GM10847 (cell line): ENCODE data around the gene TAF13.

ENCODE experiments used
- POLR2A ChIP-seq: IDR thresholded peaks from 2 replicates; pipeline ENCODE4 v1.6.1; 2011; ENCODE audit not compliant: insufficient read length; ENCODE audit errors: extremely low read depth

TAF13 gene, protein sequence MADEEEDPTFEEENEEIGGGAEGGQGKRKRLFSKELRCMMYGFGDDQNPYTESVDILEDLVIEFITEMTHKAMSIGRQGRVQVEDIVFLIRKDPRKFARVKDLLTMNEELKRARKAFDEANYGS

GRCh38 chr1:109075531-109076490 is at the start of gene TAF13:
TSS of gene TAF13 (minus strand) at chr1:109076003. CDS start at chr1:109075947, 56 bp downstream.
- peak; percentile 92 for TF ChIP-seq POLR2A

DNA sequence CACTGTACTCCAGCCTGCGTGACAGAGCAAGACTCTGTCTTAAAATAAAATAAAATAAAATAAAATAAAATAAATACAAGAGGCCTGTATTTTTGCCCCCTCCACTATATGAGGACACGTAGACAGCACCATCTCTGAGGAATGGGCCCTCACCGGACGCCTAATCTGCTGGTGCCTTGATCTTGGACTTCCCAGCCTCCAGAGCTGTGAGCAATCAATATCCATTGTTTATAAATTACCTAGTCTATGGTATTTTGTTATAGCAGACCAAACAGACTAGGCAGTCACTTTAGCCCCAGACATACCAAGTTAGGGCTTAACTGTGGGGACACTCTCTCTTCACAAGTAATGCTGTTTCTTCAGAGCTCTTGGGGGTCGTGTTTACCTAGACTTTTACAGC is 44.6 kb upstream of the TAF13 start:
- no peak for TF ChIP-seq POLR2A

DNA sequence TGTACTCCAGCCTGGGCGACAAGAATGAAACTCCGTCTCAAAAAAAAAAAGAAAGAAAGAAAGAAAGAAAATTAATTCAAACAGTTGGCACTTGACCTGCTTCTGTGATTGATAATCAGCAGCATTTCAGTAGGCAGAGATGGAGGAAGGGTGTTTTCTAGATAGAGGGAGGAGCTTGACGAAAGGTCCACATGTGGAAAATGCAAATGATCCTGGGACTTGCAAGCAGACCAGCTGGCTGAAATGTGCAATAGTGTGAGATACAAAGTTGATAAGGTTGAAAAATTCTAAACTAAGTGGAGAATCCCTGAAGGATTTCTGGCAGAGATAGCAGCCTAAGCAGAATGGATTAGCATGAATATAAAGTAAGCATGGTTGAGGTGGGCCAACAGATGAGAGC is 42.3 kb upstream of the TAF13 start:
- TF ChIP-seq POLR2A = no peak

DNA sequence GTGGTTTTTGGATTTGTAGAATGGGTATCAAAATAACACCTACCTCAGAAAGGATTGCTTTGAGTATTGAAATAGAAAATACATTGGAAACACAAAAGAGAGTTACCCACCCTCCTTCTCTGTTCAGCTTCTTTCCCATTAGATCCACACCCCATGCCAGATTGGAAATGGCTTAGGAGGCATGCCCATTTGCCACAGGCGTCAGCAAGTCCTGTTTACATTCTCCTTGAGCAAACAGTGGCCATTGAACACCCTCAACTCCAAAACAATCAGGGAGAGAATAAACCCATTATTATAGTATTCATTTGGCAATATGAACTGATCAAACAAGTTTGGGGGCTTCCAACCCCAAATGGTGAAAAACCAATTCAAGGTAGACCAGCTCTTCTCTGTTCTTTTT is 40.5 kb upstream of the TAF13 start:
- TF ChIP-seq POLR2A = no peak

- no peak for TF ChIP-seq POLR2A
Measured at GRCh38 chr1:109115685-109116084, 39.9 kb upstream of the TAF13 start.

DNA sequence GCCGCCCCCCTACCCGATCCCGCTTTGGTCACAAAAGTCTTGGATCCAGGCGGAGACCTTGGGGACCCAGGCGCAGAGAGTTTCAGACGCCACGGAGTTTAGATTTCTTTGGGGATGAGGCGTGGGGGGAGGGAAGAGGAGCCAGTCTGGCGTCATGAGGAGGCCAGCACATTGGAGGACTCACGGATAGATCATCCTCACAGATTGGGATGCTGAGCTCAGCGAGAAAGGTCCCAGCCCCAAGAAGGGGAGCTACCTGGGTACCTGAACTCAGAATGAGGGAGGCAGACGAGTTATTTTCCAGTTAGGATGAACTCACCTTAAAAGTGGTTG is 38.5 kb upstream of the TAF13 start:
- TF ChIP-seq POLR2A = no peak

DNA sequence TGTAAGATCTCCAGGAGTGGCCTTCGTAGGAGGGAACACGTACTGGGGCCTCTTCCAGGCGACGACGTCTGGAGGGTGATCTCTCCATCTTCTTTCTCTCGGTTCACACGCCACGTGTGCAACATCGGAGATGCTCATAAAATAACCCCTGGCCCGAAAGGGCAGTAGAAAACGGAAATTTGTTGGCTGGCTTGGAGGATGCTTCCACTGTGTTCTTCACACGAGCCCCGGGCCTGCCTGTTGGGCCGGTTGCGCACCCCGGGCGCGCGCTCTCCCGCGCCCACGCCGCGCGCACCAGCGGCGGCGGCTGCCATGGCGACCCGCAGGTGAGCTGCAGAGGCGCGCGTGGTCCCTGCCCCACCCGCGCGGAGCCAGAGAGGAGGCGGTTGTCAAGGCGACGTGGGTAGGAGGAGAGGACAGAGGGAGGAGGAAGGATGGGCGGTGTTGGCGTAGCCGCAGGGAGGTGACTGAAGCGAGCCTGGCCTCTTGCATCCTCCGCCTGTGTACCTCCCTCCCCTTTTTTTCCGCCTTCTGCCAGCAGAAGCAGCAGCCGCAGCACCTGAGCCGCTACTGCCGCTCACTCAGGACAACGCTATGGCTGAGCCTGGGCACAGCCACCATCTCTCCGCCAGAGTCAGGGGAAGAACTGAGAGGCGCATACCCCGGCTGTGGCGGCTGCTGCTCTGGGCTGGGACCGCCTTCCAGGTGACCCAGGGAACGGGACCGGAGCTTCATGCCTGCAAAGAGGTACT is 38.0 kb upstream of the TAF13 start, which contains the start of gene ELAPOR1:
TSS of gene ELAPOR1 (plus strand) at position 526 of the 752 bp plus-strand sequence. CDS start at position 595, 69 bp downstream.
- no peak for TF ChIP-seq POLR2A

DNA sequence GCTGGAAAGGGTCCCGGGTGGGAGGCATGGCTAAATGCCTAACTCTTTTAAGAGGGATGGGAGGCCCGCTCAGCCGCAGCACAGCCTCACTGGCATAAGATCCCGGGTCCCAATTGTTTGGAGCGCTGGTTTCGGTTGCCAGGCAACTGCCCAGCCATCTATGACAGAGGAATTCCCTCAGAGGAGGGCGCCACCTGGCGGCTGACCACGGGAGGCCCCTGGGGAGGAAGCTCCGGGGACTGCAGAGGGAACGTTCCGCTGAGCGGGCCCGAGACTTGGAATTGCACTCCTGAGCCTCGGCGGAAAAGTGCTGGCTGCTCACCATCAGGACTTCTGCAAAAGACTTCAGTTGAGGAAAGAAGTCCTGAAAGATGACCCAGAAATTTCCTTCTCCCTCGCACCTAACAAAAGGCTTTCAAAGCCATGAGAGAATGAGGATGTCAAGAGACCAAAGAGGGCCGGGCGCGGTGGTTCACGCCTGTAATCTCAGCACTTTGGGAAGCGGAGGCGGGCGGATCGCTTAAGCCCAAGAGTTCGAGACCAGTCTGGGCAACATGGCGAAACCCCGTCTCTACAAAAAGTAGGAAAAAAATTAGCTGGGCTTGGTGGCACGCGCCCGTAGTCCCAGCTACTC is 37.0 kb upstream of the TAF13 start:
- no peak for TF ChIP-seq POLR2A

DNA sequence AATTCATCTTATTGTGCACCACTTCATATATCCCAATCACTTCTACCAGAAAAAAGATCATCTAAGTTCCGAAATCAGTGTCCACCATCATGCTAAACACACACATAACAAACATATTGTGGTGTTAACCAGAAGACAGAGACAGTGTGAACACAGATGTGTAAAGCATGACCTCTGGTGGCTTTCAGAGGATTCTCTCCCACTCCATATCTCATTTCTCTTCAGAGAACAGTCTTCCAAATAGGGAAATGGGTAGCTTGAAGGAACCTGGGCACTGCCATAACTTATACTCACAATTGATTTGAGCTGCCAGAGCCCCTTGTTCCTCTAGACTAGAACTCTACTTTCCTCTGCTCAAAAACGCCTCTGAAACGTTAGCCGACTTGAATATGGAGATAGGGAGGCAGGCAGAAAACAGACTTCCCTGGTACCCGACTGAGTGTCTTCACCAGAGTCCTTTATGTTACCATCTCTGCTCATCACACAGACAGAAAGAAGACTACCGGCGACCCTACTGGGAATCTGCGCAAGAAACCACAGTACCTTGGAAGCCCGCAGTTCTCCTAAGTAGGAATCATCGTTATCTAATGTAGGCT is 36.4 kb upstream of the TAF13 start:
- no peak for TF ChIP-seq POLR2A

DNA sequence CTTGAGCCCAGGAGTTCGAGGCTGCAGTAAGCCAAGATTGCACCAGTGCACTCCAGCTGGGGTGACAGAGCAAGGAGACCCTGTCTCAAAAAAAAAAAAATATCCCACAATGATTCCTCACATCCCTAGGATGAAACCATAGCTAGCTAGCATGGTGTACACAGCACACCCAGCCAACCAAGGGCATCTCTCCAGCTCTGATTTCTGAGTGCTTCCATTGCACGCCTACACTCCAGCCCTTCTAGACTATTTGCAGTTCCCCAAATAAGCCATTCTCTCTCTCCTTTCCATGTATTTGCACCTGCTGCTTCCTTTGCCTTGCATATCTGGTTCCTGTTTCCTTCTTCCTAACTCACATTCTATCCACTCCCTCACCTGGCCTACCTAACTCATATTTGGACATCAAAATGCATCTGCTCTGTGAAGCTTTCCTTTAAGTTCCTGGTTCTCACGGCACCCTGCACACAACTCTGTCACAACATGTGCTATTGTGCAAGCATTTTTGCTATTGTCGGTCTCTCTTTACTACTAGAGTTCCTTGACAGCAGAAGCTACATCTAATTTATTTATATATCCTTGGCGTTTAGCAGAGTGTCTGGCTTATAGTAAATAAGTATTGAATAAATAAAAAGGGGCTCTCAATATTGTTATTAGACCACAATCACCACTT is 35.7 kb upstream of the TAF13 start:
- no peak for TF ChIP-seq POLR2A

- no peak for TF ChIP-seq POLR2A
Measured at GRCh38 chr1:109109906-109110305, 34.1 kb upstream of the TAF13 start.

- TF ChIP-seq POLR2A = no peak
Measured at GRCh38 chr1:109107785-109108184, 32.0 kb upstream of the TAF13 start.

DNA sequence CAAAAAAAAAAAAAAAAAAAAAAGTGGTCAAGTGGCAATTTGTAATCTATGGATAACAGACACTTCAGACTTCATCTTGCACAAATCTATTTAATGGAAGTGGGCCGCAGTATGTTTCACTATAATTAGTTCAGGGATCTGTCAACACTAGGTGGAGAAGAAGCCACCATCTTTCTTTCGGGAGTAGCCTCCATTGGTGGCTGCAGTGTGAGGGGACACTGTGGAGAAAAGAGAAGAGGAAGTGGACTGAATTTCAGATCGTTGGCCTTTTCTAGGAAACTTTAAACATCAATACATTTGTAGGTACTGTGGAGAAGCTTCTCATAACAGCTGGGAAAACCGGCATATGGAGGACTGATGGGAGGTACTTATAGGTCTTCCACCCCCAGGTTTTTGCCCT is 30.1 kb upstream of the TAF13 start:
- TF ChIP-seq POLR2A = no peak

GRCh38 chr1:109104364-109105151 is 28.8 kb upstream of the TAF13 start:
- no peak for TF ChIP-seq POLR2A
